CD14-positive monocyte (primary cell): Measurements from ENCODE around the gene PLD6. TPM values are rescaled to one million over a fixed set of nuclear protein-coding genes. Genes with fewer than 3 reads are reported as not detected.

Experiments
- DNase-seq, 3 donors: peaks; one replicate each; pipeline ENCODE4 v3.0.0-alpha.2; 2011 to 2022
- H2AFZ ChIP-seq: 2 replicates; pipeline ENCODE4 v1.6.0; 2012; ENCODE audit warnings: mild to moderate bottlenecking, low read depth, low read length, inconsistent platforms; ENCODE audit not compliant: insufficient read depth, poor library complexity, severe bottlenecking
- H3K27ac ChIP-seq, 2 donors: 1 replicate in 1 of 2; 2 replicates in 1 of 2; pipeline ENCODE4 v1.5.1; 2012 to 2013; ENCODE audit warnings: low read length in 2 of 2, control low read depth in 1 of 2, inconsistent platforms in 1 of 2, low read depth in 1 of 2, mild to moderate bottlenecking in 1 of 2
- H3K27me3 ChIP-seq, 2 donors: one replicate each; pipeline versions ENCODE4 v1.6.0 to v1.6.1; 2011 to 2013; ENCODE audit warnings: low read length in 2 of 2; ENCODE audit not compliant: control insufficient read depth in 2 of 2, insufficient read depth in 2 of 2
- H3K36me3 ChIP-seq, 2 donors: replicated peaks in 1 of 2; 1 replicate in 1 of 2; 2 replicates in 1 of 2; pipeline versions ENCODE4 v1.5.1 to v1.6.1; 2012 to 2013; ENCODE audit warnings: low read length in 2 of 2, control low read depth in 1 of 2, inconsistent platforms in 1 of 2, mild to moderate bottlenecking in 1 of 2; ENCODE audit not compliant: insufficient read depth in 2 of 2, control insufficient read depth in 1 of 2
- H3K4me1 ChIP-seq, 2 donors: 1 replicate in 1 of 2; 2 replicates in 1 of 2; pipeline versions ENCODE4 v1.5.1 to v1.6.1; 2012 to 2013; ENCODE audit warnings: low read length in 2 of 2, control low read depth in 1 of 2, inconsistent platforms in 1 of 2, mild to moderate bottlenecking in 1 of 2, moderate library complexity in 1 of 2; ENCODE audit not compliant: insufficient read depth in 2 of 2, control insufficient read depth in 1 of 2
- H3K4me2 ChIP-seq: replicated peaks from 2 replicates; pipeline ENCODE3; 2012; ENCODE audit warnings: low read length, moderate library complexity, mild to moderate bottlenecking; ENCODE audit not compliant: poor library complexity, severe bottlenecking; ENCODE audit errors: extremely low read depth
- H3K4me3 ChIP-seq, 3 experiments: fragments of 200-600 bp in 1 of 3; sonication (generic) in 1 of 3; replicated peaks in 1 of 3; 1 replicate in 2 of 3; 2 replicates in 1 of 3; pipeline ENCODE4 v1.5.1; 2011 to 2013; ENCODE audit warnings: low read length in 3 of 3, mild to moderate bottlenecking in 3 of 3, control low read depth in 2 of 3, low read depth in 2 of 3, inconsistent platforms in 1 of 3, moderate library complexity in 1 of 3
- H3K79me2 ChIP-seq: 2 replicates; pipeline ENCODE4 v1.6.0; 2012; ENCODE audit warnings: mild to moderate bottlenecking, control low read depth, inconsistent platforms, low read length, moderate library complexity; ENCODE audit not compliant: insufficient read depth
- H3K9ac ChIP-seq: 2 replicates; pipeline ENCODE4 v1.6.0; 2017; ENCODE audit warnings: low read length, mild to moderate bottlenecking; ENCODE audit not compliant: insufficient read depth, poor library complexity, severe bottlenecking
- H3K9me3 ChIP-seq, 2 donors: replicated peaks in 1 of 2; 1 replicate in 1 of 2; 2 replicates in 1 of 2; pipeline versions ENCODE4 v1.5.1 to v1.6.1; 2012 to 2013; ENCODE audit warnings: low read length in 2 of 2, control low read depth in 1 of 2; ENCODE audit not compliant: control insufficient read depth in 1 of 2, insufficient read depth in 1 of 2
- H4K20me1 ChIP-seq: 2 replicates; pipeline ENCODE4 v1.6.0; 2012; ENCODE audit warnings: mild to moderate bottlenecking, low read length, control low read depth, moderate library complexity; ENCODE audit not compliant: insufficient read depth
- H3K27ac Mint-ChIP-seq, 7 donors: one replicate each; pipeline ENCODE4 v1.8.0; 2020; ENCODE audit warnings: mild to moderate bottlenecking in 7 of 7, mixed read lengths in 7 of 7, moderate library complexity in 6 of 7, inconsistent platforms in 2 of 7
- H3K27me3 Mint-ChIP-seq, 3 donors: one replicate each; pipeline ENCODE4 v1.8.0; 2021 to 2022; ENCODE audit warnings: low read depth in 3 of 3, mild to moderate bottlenecking in 3 of 3, mixed read lengths in 3 of 3, moderate library complexity in 3 of 3, inconsistent platforms in 1 of 3
- H3K36me3 Mint-ChIP-seq, 2 donors: one replicate each; pipeline ENCODE4 v1.8.0; 2020; ENCODE audit warnings: mixed read lengths in 2 of 2, inconsistent platforms in 1 of 2, mild to moderate bottlenecking in 1 of 2
- H3K4me1 Mint-ChIP-seq: one replicate; pipeline ENCODE4 v1.8.0; 2020; ENCODE audit warnings: mild to moderate bottlenecking, mixed read lengths
- H3K4me3 Mint-ChIP-seq, 2 donors: one replicate each; pipeline ENCODE4 v1.8.0; 2020; ENCODE audit warnings: mild to moderate bottlenecking in 2 of 2, mixed read lengths in 2 of 2, moderate library complexity in 1 of 2
- H3K9me3 Mint-ChIP-seq, 7 donors: one replicate each; pipeline ENCODE4 v1.8.0; 2020 to 2022; ENCODE audit warnings: mixed read lengths in 7 of 7, mild to moderate bottlenecking in 6 of 7, moderate library complexity in 6 of 7, inconsistent platforms in 2 of 7
- WGBS: methylation state at CpG from one replicate; pipeline ENCODE4 v1.1.5; 2013; ENCODE audit warnings: missing lambda C conversion rate; ENCODE audit not compliant: insufficient coverage; 5-methylcytosine and 5-hydroxymethylcytosine counted together
- intact Hi-C, 2 donors: fragments of 100-400 bp; cut with micrococcal nuclease; formaldehyde crosslinking; loops; one replicate each; pipeline versions ENCODE4 v1.15.0 to v1.15.1; 2023
- polyA plus RNA-seq, 3 donors: library from polyadenylated mRNA; depleted of rRNA in 1 of 3; unstranded in 2 of 3; stranded (reverse) in 1 of 3; fragments of 300-500 nt in 2 of 3; fragments of >200 nt in 1 of 3; fragmentation: Illumina TruSeq in 2 of 3; gene quantifications; 1 replicate in 2 of 3; 2 replicates in 1 of 3; pipeline ENCODE4 v1.2.3, GENCODE V29; 2012 to 2021
- TF ChIP-seq, protein P1 (sequence below): fragments of 200-600 bp; IDR thresholded peaks from one replicate; pipeline ENCODE4 v1.8.0; 2022; ENCODE audit warnings: antibody characterized with exemption, mild to moderate bottlenecking

The PLD6 gene
- polyA plus RNA-seq, 3 donors, result 0.16 to 0.76 (median 0.50) TPM

DNA sequence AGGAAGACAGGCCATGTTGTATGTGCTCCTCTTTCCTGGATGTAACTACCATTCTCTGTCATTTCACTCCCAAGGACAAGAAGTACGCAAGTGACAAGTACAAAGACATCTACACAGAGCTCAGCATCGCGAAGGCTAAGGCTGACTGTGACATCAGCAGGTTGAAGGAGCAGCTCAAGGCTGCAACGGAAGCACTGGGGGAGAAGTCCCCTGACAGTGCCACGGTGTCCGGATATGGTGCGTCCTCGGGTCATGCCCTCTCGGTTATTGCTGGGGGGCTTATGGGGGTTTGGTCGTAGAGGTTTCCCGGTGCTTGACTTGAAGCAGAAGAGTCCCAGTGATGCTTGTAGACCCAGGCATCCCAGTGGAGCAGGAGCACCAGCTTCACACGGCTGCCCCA lies 29.0 kb downstream of the PLD6 start:
- Mint-ChIP-seq H3K27me3 (peaks cover 0 to 3% (median 0%) of the 10 kb centered on the region in 3 donors), H3K4me1 (peaks cover 25% of the 10 kb centered on the region), H3K9me3 (no peaks in the 10 kb centered on the region), H3K4me3 (no peak overlapping the region), H3K36me3 (peaks cover 73 to 98% of the 10 kb centered on the region in 2 donors), H3K27ac (peak overlapping the region in 2 of 7 donors; percentile 48 to 77)
- H3K9me3 ChIP-seq, result no peaks in the 10 kb centered on the region
- H3K4me2 ChIP-seq, result no peak overlapping the region
- 95% methylated on average over 9 of the region's 12 CpGs for WGBS
- no peak overlapping the region for H3K27ac ChIP-seq
- H4K20me1 ChIP-seq, result no peaks in the 10 kb centered on the region
- peaks cover 72 to 99% of the 10 kb centered on the region in 2 donors for H3K36me3 ChIP-seq
- no peak overlapping the region for H2AFZ ChIP-seq
- H3K9ac ChIP-seq, result no peak overlapping the region
- no peaks in the 10 kb centered on the region for H3K27me3 ChIP-seq
- intact Hi-C loops, result no loop called here
- H3K4me3 ChIP-seq, result no peak overlapping the region
- no peaks in the 10 kb centered on the region for H3K79me2 ChIP-seq
- TF ChIP-seq, protein P1, sequence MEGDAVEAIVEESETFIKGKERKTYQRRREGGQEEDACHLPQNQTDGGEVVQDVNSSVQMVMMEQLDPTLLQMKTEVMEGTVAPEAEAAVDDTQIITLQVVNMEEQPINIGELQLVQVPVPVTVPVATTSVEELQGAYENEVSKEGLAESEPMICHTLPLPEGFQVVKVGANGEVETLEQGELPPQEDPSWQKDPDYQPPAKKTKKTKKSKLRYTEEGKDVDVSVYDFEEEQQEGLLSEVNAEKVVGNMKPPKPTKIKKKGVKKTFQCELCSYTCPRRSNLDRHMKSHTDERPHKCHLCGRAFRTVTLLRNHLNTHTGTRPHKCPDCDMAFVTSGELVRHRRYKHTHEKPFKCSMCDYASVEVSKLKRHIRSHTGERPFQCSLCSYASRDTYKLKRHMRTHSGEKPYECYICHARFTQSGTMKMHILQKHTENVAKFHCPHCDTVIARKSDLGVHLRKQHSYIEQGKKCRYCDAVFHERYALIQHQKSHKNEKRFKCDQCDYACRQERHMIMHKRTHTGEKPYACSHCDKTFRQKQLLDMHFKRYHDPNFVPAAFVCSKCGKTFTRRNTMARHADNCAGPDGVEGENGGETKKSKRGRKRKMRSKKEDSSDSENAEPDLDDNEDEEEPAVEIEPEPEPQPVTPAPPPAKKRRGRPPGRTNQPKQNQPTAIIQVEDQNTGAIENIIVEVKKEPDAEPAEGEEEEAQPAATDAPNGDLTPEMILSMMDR, result no peak
- DNase-seq, result no peak
- H3K4me1 ChIP-seq, result peaks cover 10 to 17% of the 10 kb centered on the region in 2 donors

DNA sequence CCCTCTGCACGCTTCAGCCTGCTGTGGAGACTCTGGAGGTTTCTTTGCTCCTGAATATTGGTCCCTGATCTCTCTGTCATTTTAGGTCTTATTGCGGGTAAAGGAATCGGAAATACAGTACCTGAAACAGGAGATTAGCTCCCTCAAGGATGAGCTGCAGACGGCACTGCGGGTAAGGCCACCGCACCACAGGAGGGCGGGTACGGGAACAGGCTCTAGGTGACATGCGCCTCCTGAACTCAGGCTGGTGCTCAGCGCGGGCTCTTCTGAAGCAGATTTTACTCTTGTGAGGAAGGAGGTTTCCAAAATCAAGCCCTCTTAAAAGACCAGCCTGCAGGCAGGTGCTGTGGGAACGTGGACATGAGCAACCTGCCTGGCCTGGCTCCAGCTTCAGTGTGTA lies 29.8 kb downstream of the PLD6 start:
- Histone ChIP-seq H4K20me1 (no peaks in the 10 kb centered on the region), H3K4me2 (no peak overlapping the region), H3K4me3 (no peak overlapping the region), H3K27me3 (no peaks in the 10 kb centered on the region), H3K9me3 (no peaks in the 10 kb centered on the region), H2AFZ (no peak overlapping the region), H3K27ac (peak overlapping the region in 1 of 2 donors; percentile 39), H3K79me2 (no peaks in the 10 kb centered on the region), H3K4me1 (peaks cover 10 to 17% of the 10 kb centered on the region in 2 donors), H3K9ac (no peak overlapping the region), H3K36me3 (peaks cover 73 to 99% of the 10 kb centered on the region in 2 donors)
- WGBS, result 100% methylated on average over 9 of the region's 12 CpGs
- H3K36me3 Mint-ChIP-seq, result peaks cover 72 to 98% of the 10 kb centered on the region in 2 donors
- no peaks in the 10 kb centered on the region for H3K9me3 Mint-ChIP-seq
- peak overlapping the region in 5 of 7 donors; percentile 14 to 72 (median 46) for H3K27ac Mint-ChIP-seq
- H3K4me1 Mint-ChIP-seq, result peaks cover 26% of the 10 kb centered on the region
- no peak overlapping the region for H3K4me3 Mint-ChIP-seq
- TF ChIP-seq, protein P1, result no peak
- peaks cover 0 to 4% (median 0%) of the 10 kb centered on the region in 3 donors for H3K27me3 Mint-ChIP-seq
- DNase-seq, result no peak
- intact Hi-C loops, result no loop called here
